GM20431 (cell line): ENCODE results near the gene DNMT1.
"Not testable (repeated sequence)": the region's sequence is repeated elsewhere in the genome, so short reads cannot be mapped to it uniquely, and the experiment has no call there.

ENCODE experiments used
- in situ Hi-C: fragments of 300-500 bp; cut with MseI, MboI; formaldehyde crosslinking; loops from one replicate; pipeline ENCODE4 v1.15.0; 2020; ENCODE audit warnings: low sequenced_read_pairs; ENCODE audit not compliant: unreplicated experiment

The DNMT1 gene

DNA sequence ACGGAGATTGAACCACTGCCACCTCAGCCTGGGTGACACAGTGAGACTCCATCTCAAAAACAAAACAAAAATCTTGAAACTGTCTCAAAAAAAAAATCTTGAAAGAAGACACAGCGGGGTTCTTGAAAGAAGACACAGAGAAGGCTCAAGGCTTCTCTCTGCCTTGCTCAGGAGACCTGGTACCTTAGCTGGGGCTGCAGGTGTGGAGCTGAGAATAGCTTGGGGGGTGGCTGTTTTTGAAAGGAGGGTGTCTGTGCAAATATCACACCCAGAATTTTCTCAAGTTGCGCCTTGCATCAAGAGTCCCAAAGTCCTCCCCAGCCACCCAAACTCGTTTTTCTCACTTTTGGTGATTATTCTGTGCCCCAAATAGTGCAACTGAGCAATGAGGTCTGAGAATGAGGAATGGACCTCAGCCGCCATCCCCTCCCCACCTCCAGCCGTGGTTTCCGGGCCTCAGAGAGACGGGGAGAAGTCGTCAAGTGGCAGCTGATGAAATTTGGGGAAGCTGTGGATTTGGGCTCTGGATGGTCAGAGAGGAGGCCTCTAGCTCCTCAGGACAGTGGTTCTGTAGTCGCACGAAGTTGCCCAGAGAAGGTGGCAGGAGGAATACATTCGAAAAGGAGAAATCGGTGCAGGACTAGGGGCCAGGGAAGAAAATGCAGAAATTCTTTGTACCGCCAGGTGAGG, 27.6 kb upstream of the DNMT1 start:
- in situ Hi-C loops: no loop called here

DNA sequence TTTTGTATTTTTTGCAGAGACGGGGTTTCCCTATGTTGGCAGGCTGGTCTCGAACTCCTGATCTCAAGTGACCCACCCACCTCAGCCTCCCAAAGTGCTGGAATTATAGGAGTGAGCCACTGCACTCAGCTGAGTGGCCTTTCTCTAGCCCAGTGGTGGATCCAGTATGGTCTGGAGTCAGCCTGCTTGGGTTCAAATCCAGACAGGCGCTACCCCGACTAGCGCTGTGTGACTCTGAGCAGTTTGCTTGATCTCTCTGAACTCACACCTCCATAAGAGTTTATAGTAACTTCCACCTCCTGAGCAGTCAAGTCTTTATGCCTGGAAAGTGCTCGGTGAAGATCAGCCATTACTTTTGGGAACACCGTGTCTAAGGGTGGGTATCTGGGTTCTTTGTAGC, 25.9 kb upstream of the DNMT1 start:
- in situ Hi-C loops: no loop called here

DNA sequence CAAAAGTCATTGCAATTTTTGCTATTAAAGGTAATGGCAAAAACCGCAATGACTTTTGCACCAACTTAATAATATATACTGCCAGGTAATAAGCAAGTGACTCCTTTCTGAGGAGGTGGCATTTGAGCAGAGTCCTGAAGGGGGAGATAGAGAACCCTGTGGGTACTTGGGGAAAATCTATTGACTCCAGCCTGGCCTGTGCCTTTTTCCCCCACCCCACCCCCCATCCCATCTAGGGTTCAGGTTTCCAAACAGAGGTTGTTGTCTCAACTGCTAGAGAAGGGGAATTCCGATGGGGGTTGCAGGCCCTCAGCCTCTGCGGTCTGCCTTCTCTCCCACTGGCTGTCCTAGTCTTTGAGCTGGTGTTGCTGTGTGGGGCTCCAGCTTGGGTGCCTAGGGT, 24.9 kb upstream of the DNMT1 start:
- in situ Hi-C loops: no loop called here

DNA sequence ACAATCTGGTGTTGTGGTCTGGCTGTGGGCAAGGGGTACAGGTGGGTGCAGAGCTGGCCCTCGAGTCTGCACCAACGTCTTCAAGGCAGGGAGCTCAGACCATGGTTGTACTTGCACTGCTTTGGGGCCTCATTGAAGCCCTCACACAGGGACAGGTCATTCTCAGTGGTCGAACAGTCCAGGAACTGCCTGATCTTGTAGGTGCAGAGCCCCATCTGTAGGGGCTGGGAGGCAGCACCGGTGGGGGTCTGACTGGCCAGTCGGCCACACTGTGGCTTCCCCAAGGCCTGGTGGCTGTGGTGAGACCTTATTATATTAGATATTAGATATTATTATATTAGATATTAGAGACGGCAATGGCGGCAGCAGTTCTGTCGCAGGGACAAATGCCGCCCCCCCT, 22.3 kb upstream of the DNMT1 start:
- in situ Hi-C loops: no loop called here

DNA sequence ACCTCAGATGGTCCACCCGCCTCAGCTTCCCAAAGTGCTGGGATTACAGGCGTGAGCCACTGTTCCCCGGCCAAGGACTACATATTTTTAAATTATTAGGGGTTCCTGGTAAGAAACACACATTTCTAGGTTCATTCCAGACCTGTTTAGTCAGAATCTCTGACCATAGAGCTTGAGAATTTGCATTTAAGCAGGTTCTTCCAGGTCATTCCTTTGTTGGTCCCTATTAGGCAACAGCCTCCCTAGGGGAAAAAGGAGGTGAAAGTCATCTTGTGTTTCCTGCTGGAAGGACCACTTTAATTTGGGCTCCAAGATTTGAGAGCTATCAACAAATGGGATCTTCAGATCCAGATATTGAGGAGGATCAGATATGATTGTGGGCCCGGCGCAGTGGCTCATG, 20.0 kb upstream of the DNMT1 start:
- in situ Hi-C loops: no loop called here

DNA sequence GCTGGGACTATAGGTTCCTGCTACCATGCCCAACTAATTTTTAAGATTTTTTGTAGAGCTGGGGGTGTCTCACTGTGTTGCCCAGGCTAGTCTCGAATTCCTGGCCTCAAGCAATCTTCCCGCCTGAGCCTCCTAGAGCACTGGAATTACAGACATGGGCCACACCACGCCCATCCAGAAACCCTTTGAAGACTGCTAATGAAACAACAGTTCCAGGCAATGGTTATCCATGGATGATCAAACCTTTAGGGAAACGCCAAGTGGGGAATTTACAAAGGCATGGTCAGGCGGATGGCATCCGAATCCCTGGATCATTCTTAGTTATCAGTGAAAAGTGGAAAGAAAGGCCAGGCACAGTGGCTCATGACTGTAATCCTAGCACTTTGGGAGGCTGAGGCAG, 16.9 kb upstream of the DNMT1 start:
- in situ Hi-C loops: no loop called here

DNA sequence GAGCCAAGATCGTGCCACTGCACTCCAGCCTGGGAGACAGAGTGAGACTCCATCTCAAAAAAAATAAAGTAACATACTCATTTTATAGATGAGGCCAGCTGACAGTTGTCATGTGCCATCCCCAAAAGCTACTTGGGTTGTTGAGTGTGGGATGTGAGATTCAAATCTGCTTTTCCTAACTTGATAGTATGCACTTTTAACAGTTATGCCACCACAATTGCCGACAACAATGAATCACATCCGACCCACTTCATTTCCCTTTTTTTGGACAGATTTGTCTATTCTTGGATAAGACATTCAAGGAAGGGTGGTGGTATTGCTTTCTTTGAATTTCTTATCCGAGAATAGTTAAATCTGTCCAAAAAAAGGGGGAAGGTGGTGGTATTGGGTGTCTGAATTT, 16.3 kb upstream of the DNMT1 start:
- in situ Hi-C loops: no loop called here

DNA sequence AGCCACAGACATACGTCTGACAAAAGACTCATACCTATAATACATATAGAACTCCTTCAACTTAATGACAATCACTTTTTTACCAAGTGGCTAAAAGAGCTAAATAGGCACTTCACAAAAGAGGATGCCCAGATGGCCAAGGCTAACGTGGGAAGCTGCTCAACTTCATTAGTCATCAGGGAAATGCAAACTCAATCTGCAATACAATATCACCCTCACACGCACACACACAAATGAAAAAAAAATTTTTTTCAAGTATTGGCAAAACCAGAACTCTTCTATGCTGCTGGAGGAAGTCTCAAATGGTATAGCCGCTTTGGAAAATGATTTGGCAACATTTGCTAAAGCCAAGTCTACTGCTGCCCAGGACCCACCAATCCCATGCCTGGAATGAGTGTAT, 14.6 kb upstream of the DNMT1 start:
- in situ Hi-C loops: no loop called here

DNA sequence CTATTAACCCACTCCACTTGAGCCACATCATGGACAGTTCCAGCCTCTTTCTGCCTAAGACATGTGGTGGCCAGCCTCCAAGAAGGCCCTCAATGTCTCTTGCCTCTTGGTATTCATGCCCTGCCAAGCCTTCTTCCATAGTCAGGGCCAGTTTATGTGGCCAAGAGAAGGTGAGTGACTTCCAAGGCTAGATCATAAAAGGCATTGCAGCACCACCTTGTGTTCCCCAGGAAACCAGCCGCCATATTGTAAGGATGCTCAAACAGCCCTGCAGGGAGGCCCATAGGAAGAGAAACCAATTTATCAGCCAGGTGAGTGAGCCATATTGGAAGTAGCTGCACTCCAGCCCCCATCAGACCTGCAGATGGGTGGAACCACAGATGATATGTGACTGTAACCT, 12.3 kb upstream of the DNMT1 start:
- in situ Hi-C loops: no loop called here

DNA sequence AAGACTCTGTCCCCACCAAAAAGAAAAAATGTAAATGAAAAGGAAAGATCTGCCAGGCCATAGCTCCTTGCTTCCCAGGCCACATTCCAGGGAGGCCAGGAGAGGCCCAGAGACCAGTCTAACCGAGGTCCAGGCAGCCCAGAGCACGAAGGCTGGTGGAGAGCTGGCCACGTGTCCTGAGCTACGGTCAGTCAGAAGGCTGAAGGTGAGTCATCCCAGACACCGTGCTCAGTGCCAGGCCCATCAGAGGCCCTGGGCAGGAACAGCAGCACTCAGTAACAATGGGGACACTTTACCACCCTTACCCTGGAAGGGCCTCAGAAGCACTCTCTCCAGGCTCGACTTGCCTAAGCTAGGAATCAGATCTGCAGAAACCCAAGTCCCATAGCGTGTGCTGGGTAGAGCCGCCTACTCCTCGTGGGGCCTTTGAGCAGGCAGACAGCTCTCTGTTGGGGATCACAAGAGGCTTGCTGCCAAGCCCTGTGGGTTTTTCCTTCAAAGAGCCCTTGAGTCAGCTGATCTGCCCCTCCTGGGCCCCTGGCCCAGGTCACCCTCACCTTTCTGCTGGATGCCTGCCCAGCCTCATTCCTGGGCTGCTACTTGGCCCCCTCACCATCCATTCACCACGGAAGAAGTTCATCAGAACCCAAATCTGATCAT, 11.6 kb upstream of the DNMT1 start:
- in situ Hi-C loops: no loop called here

DNA sequence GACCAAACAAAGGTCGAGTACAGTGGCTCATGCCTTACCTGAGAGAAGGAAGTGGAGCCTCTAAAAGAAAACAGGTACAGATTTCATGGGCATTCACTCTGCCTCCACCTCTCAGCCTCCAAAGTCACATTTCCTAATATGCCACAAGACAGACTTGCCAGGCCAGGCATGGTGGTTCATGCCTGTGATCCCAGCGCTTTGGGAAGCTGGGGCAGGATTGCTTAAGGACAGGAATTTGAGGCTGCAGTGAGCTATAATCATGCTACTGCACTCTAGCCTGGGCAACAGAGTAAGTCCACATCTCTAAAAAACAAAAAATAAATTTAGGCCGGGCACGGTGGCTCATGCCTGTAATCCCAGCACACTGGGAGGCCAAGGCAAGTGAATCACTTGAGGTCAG, 10.9 kb upstream of the DNMT1 start:
- in situ Hi-C loops: no loop called here

DNA sequence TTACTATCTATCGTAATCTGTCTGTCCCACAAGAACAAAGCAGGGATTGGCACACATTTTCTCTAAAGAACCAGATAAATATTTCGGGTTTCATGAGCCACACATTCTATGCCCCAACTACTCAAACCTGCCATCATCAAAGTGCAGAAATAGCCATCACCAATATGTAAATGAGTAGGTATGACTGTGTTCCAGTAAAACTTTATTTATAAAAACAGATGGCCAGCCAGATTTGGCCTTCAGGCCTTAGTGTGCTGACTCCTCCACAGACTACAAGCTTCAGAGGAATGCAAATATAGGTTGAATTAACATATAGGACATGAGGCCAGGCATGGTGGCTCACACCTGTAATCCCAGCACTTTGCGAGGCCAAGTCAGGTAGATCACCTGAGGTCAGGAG, 8.9 kb upstream of the DNMT1 start:
- in situ Hi-C loops: no loop called here

DNA sequence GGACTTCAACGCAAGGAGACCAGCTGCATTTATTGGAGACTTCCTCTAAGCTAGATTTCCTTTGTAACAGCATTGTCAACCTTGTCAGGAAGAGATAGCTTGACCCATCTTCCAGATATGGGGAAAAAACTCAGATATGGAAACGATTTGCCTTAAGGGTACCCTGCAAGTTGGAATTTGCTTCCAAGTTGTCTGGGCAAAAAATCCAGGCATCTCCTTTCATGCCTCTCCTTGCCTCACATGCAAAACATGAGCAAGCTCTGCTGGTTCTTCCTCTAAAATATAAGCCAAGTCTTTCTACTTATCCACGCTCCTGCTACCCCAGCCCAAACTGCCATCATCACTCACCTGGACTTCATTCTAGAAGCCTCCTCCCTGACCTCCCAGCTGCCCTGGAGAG, 6.4 kb upstream of the DNMT1 start:
- in situ Hi-C loops: no loop called here

DNA sequence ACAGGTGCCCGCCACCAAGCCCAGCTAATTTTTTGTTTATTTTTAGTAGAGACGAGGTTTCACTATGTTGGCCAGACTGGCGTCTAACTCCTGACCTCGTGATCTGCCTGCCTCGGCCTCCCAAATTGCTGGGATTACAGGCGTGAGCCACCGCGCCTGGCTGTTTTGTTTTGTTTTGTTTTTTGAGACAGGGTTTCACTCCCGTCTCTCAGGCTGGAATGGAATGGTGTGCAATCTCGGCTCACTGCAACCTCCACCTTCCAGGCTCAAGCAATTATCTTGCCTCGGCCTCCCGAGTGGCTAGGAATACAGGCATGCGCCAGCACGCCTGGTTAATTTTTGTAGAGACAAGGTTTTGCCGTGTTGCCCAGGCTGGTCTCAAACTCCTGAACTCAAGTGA, 5.3 kb upstream of the DNMT1 start:
- in situ Hi-C loops: not testable (repeated sequence)

DNA sequence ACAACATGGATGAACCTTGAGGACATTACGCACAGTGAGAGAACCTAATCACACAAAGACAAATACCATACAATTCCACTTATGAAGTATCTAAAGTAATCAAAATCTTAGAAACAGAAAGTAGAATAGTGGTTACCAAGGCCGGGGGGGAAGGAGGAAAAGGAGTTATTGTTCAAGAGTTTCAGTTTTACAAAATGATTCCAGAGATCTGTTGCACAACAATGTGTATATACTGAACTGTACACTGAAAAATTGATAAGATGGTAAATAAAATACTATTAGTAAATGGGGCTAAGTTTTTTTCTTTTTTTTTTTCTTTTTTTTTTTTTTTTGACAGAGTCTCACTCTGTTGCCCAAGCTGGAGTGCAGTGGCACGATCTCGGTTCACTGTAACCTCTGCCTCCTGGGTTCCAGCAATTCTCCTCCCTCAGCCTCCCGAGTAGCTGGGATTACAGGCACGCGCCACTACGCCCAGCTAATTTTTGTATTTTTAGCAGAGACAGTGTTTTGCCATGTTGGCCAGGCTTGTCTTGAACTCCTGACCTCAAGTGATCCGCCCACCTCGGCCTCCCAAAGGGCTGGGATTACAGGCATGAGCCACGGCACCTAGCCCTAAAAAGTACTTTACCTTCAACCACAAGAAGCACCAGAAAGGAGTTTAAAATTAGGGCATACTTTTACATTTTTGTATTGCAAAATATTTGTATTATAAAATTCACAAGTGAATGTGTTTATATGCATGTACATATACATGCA, 4.3 kb upstream of the DNMT1 start:
- in situ Hi-C loops: not testable (repeated sequence)

DNA sequence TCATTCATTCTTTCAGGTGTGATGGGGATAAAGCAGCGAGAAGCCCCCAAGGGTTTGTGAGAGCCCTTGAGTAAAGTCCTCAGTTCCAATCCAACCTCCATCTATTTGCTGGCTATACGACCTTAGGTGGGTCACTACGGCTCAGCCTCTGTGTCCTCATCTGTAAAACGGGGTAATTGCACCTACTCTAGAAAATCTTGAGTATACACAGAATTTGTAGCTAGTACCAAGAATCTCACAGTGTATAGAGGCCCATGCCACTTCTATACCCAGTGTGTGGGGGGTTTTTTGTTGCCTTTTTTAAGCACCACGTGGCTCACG, 406 bp upstream of the DNMT1 start:
- in situ Hi-C loops: no loop called here

DNA sequence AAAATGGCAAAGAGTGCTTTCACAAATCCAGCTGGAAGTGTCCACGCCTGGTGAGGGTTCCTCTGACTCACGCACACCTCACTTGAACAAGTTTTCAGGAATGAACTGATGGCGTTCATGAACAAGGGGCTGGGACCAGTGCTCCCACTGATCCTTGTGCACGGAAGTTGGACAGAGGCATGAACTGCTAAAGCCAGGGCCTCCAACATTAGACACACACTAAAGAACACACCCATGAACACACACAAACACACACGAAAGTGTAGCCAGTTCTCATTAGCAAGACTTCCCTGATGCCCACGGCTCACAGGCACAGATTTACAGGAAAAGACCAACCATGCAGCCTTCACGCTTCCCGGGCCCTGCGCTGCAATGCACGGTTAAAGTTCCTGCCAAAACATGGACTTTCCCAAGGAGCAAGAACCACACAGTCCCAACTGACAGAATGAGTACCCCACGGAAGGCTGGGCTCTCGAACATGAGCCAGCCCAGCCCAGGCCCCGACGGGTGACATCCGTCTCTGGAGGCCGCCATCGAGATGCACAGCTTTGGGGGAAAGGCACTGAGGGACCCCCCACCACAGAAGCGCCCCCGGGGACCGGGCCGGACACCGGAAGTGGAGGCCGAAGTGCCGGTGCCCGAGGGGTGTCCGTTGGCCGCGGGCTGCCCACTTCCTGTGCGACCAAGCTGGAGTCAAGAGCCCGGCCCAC, 808 bp downstream of the DNMT1 start:
- in situ Hi-C loops: no loop called here

DNA sequence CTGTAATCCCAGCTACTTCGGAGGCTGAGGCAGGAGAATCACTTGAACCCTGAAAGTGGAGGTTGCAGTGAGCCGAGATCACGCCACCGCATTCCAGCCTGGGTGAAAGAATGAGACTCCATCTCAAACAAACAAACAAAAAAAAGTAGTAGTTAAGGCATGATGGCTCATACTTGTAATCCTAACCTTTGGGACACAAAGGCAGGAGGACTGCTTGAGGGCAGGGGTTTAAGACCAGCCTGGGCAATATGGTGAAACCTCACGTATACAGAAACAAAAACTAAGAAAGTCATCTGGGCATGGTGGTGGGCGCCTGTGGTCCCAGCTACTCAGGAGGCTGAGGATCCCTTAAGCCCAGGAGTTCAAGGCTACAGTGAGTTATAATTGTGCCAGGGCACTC, 1.8 kb downstream of the DNMT1 start:
- in situ Hi-C loops: no loop called here

DNA sequence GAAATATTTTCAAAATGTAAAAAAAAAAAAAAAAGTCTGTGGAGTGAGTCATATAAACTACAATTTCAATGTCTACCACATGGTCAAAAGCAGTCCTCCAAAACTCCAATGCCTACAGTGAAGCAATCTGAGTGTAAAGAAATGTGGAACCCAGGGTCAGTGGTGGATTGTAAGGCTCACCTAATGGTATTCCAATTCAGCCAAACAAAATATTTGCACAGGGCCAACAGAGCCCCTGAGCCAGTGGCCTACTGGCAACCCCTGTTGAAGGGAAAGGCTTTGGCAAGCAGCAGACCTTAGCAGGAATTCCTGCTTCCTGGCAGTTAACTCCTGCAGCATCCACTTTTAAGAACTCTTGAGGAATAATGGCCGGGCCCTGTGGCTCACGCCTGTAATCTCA, 3.4 kb downstream of the DNMT1 start:
- in situ Hi-C loops: no loop called here

DNA sequence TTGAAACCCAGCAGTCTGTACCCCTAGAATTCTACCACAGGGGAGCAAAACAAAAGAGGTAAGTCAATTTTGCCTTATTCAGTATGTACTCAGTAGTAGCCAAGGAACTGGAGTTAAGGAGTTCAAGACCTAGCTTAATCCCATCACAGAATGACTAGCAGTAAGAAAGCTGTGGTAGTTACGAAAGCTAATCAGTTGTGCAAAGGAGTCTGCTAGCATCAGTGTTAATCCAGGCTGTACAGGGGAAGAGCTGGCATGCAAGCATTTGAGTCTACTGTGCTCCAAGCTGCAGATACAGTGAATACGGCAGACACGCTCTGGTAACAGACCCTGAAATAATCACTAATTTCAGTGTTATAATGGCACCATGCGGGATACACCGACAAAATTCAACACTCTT, 4.7 kb downstream of the DNMT1 start:
- in situ Hi-C loops: no loop called here

DNA sequence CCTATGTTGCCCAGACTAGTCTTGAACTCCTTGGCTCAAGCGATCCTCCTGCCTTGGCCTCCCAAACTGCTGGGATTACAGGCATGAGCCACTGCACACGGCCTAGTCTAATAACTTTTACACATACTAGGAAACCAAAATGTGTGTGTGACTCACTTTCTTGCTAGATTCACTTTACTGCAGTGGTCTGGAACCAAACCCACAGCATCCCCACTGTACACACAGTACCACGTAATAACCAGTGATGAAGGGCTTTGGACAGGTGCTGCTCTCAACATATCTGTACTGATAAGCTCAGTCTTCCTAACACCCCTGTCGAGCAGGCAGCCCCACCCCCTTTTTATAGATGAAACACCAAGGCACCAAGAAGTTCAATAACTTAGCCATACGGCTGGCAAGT, 5.1 kb downstream of the DNMT1 start:
- in situ Hi-C loops: no loop called here
